GM18858 (cell line): ENCODE data around the gene NHEJ1.

Experiments used
- ATAC-seq: cut with Tn5 transposase; IDR thresholded peaks from one replicate; pipeline ENCODE4 v1.9.1; 2021; ENCODE audit not compliant: unreplicated experiment

NHEJ1 gene

DNA sequence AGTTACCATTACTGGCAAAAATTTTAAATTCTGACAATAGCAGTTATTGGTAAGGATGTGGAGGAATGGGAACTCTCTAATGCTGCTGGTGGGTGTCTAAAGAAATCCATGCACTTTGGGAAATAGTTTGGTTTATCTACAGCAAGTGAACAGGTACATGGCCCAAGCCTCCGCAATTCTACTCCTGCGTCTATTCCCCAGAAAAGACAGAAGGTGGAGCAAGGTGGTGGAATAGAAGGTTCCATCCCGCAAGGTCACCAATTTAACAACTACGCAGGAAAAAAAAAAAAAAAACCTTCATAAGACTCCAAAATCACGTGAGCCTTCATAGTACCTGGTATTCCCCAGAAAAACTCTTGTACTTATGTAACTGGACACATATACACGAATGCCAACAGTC, 125.8 kb downstream of the NHEJ1 start:
- no peak for ATAC-seq

- ATAC-seq, result no peak
Observed at GRCh38 chr2:219032051-219032745, 128.4 kb downstream of the NHEJ1 start.

DNA sequence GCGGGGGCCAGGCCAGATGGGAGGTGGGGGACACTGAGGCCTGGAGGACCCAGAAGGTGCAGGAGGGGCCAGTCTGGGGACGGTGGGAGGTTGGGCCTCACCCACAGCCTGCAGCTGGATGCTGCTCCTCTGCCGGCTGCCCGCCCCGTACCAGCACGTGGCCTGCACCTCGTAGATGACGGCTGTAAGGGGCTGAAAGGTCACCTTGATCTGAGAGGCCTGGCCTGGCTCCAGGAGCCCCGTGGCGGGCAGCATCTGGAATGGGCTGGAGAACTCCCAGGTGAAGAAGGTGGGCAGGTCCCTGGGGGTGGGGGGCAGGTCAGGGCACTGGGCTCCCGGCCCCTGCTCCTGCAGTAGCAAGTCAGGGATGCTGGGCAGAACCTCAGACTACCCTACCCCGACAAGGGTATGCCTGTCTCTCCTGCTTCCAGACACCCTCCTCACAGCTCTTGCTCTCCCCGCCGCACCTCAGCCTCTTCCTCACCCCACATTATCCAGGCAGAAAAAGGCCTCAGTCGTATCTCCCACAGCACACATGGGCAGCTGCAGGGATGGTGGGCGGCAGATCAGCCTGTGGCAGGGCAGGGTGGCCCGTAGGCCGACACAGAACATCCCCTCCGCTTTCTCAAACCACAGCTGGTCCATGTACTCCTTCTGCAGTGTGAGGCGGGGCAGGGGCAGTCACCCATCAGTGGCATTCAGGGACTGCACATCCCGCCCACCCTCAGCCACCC, 129.4 kb downstream of the NHEJ1 start:
- ATAC-seq, result no peak

GRCh38 chr2:219030177-219030940, 130.3 kb downstream of the NHEJ1 start:
- no peak for ATAC-seq

- no peak for ATAC-seq
Observed at GRCh38 chr2:219029829-219030165, 130.8 kb downstream of the NHEJ1 start.

GRCh38 chr2:219028996-219029828, 131.4 kb downstream of the NHEJ1 start:
- ATAC-seq, result no peak

DNA sequence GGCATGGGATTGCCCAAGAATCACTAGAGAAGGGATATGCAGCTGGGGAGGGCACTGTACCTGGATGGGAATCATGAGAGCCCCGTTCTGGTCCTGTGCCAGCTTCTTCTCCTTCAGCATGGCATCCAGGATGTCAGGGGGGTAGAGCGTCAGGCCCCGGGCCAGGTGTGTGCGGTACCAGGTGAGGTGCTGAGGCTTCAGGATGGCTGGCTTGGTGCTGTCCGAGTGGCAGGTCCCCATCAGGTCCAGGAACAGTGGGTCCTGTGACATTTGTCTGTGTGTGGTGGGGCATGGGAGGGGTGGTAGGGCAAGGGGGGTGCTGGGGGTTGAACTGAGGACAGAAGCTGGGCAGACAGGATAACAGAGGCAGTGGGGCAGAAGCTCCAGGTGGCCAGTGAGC, 132.5 kb downstream of the NHEJ1 start:
- ATAC-seq, result no peak

- ATAC-seq, result no peak
Observed at GRCh38 chr2:219027511-219028055, 133.0 kb downstream of the NHEJ1 start.

- ATAC-seq, result no peak
Observed at GRCh38 chr2:219026946-219027345, 133.7 kb downstream of the NHEJ1 start.

DNA sequence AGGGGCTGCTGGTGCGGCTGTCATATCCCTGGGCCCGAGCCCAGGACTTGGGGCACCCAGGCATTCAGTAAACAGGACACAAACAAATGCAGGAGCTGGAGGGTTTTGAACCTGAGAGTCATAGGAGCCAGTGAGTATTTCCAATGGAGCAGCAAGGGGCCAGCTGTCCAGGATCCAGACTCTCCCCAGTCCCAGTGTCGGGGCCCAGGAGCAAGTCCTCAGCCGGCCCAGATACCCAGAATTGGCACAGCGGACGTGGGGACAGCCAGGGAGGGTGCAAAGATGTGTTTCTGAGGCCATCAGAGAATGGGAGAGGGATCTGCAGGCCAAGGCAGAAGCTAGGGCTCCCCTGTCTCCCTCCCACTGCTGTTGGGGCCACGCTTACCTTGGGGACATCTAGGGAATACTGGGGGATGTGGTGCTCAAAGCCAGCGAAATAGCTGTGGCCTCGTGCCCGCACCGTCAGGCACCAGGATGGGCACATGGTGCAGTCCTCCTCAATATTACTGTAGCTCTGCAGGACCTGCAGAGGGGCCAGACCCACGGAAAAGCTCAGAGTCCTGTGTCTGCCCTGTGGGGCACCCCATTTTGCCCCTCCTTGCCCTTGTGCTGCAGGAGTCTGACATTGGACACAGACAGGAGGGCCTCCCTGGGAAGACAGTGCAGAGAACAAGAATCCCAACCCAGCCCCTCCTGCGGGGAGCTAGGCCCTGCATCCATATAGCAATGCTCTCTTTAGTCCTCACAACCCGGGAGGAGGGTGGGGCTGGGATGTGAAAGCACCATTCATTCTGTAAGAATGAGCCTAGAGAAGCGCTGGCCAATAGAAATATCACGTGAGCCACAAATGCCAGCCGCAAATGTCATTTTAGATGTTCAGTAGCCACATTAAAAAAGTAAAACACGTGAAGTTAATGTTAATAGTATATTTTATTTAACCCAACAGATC, 134.7 kb downstream of the NHEJ1 start:
- ATAC-seq, result no peak
